Mesendoderm (in vitro differentiated cells): ENCODE results near the gene EVX1.

Experiments used
- DNase-seq: peaks from one replicate; pipeline ENCODE4 v3.0.0; 2013
- H2AK5ac ChIP-seq: 2 replicates; pipeline ENCODE4 v1.6.1; 2013; ENCODE audit warnings: low read length, inconsistent platforms
- H2BK120ac ChIP-seq: 2 replicates; pipeline ENCODE4 v1.6.1; 2013; ENCODE audit warnings: low read depth, mild to moderate bottlenecking, low read length, moderate library complexity, mixed read lengths
- H2BK15ac ChIP-seq: replicated peaks from 2 replicates; pipeline ENCODE4 v1.6.1; 2013; ENCODE audit warnings: low read depth, mild to moderate bottlenecking, moderate library complexity
- H2BK5ac ChIP-seq: 2 replicates; pipeline ENCODE4 v1.6.1; 2013; ENCODE audit warnings: low read length, inconsistent platforms
- H3K18ac ChIP-seq: 2 replicates; pipeline ENCODE4 v1.6.1; 2013; ENCODE audit warnings: mild to moderate bottlenecking, low read length, mixed read lengths
- H3K23ac ChIP-seq: one replicate; pipeline ENCODE4 v1.6.1; 2013; ENCODE audit warnings: low read length
- H3K27ac ChIP-seq: 2 replicates; pipeline ENCODE4 v1.5.1; 2013; ENCODE audit warnings: low read depth, mild to moderate bottlenecking, inconsistent platforms, low read length, moderate library complexity
- H3K27me3 ChIP-seq: 2 replicates; pipeline ENCODE4 v1.6.1; 2013; ENCODE audit warnings: low read length, control low read depth, mild to moderate bottlenecking, inconsistent platforms; ENCODE audit not compliant: insufficient read depth, poor library complexity
- H3K36me3 ChIP-seq: 2 replicates; pipeline ENCODE4 v1.6.1; 2013; ENCODE audit warnings: low read length, inconsistent platforms; ENCODE audit not compliant: control insufficient read depth, insufficient read depth
- H3K4ac ChIP-seq: one replicate; pipeline ENCODE4 v1.6.1; 2013; ENCODE audit warnings: low read depth, mild to moderate bottlenecking, low read length, moderate library complexity
- H3K4me1 ChIP-seq: 2 replicates; pipeline ENCODE4 v1.6.1; 2013; ENCODE audit warnings: low read depth, low read length, inconsistent platforms; ENCODE audit not compliant: control insufficient read depth
- H3K4me2 ChIP-seq: 2 replicates; pipeline ENCODE4 v1.6.1; 2013; ENCODE audit warnings: low read length
- H3K4me3 ChIP-seq: 2 replicates; pipeline ENCODE4 v1.5.1; 2013; ENCODE audit warnings: mild to moderate bottlenecking, low read length
- H3K56ac ChIP-seq: one replicate; pipeline ENCODE4 v1.6.1; 2013; ENCODE audit warnings: low read length
- H3K79me1 ChIP-seq: 2 replicates; pipeline ENCODE4 v1.6.1; 2013; ENCODE audit warnings: low read length, inconsistent platforms
- H3K79me2 ChIP-seq: 2 replicates; pipeline ENCODE4 v1.6.1; 2013; ENCODE audit warnings: mild to moderate bottlenecking, low read length; ENCODE audit not compliant: control insufficient read depth, insufficient read depth
- H3K9ac ChIP-seq: 2 replicates; pipeline ENCODE4 v1.6.1; 2013; ENCODE audit warnings: low read length, inconsistent platforms
- H4K5ac ChIP-seq: one replicate; pipeline ENCODE4 v1.6.1; 2013; ENCODE audit warnings: low read length
- H4K8ac ChIP-seq: one replicate; pipeline ENCODE4 v1.6.1; 2013; ENCODE audit warnings: low read depth, mild to moderate bottlenecking, control low read depth, low read length, moderate library complexity
- WGBS: extraction: QIAGEN DNeasy Blood & Tissue Kit; methylation state at CpG from one replicate; pipeline ENCODE4 v1.1.7; 2013; ENCODE audit warnings: low lambda C conversion rate, missing lambda C conversion rate; ENCODE audit not compliant: insufficient coverage; ENCODE audit errors: extremely low coverage; 5-methylcytosine and 5-hydroxymethylcytosine counted together

Gene EVX1

GRCh38 chr7:27249724-27250556 lies 7.3 kb downstream of the EVX1 start:
- no peak overlapping the region for H2BK5ac ChIP-seq
- WGBS: no CpG with 5 or more reads among the region's 19 CpGs
- H3K4me2 ChIP-seq: peak overlapping the region; percentile 2
- no peak overlapping the region for H3K4ac ChIP-seq
- no peak overlapping the region for H4K5ac ChIP-seq
- DNase-seq: peak; percentile 45
- peaks cover 23% of the 10 kb centered on the region for H3K27me3 ChIP-seq
- peaks cover under 1% of the 10 kb centered on the region for H3K79me1 ChIP-seq
- peak overlapping the region; percentile 8 for H2AK5ac ChIP-seq
- no peak overlapping the region for H2BK120ac ChIP-seq
- H4K8ac ChIP-seq: no peak overlapping the region
- peak overlapping the region; percentile 48 for H3K23ac ChIP-seq
- no peak overlapping the region for H3K27ac ChIP-seq
- H3K56ac ChIP-seq: peak overlapping the region; percentile 59
- no peaks in the 10 kb centered on the region for H3K36me3 ChIP-seq
- H3K18ac ChIP-seq: no peak overlapping the region
- no peak overlapping the region for H3K4me3 ChIP-seq
- no peak overlapping the region for H2BK15ac ChIP-seq
- H3K9ac ChIP-seq: peak overlapping the region; percentile 28
- H3K79me2 ChIP-seq: peaks cover 7% of the 10 kb centered on the region
- peaks cover 13% of the 10 kb centered on the region for H3K4me1 ChIP-seq

- H3K4me3 ChIP-seq: no peak overlapping the region
- no peak overlapping the region for H2BK5ac ChIP-seq
- peaks cover 23% of the 10 kb centered on the region for H3K27me3 ChIP-seq
- H2AK5ac ChIP-seq: no peak overlapping the region
- H3K79me2 ChIP-seq: no peaks in the 10 kb centered on the region
- no peak overlapping the region for H4K8ac ChIP-seq
- no peak overlapping the region for H2BK15ac ChIP-seq
- H3K36me3 ChIP-seq: no peaks in the 10 kb centered on the region
- DNase-seq: no peak
- no peak overlapping the region for H3K4me2 ChIP-seq
- H4K5ac ChIP-seq: no peak overlapping the region
- no peak overlapping the region for H3K4ac ChIP-seq
- no peak overlapping the region for H3K27ac ChIP-seq
- no peak overlapping the region for H2BK120ac ChIP-seq
- no peak overlapping the region for H3K56ac ChIP-seq
- H3K79me1 ChIP-seq: no peaks in the 10 kb centered on the region
- no peak overlapping the region for H3K9ac ChIP-seq
- no peak overlapping the region for H3K18ac ChIP-seq
- peak overlapping the region; percentile 7 for H3K23ac ChIP-seq
- peaks cover 13% of the 10 kb centered on the region for H3K4me1 ChIP-seq
- no CpG with 5 or more reads among the region's 6 CpGs for WGBS
Observed at GRCh38 chr7:27250557-27251070, 8.0 kb downstream of the EVX1 start.

GRCh38 chr7:27251136-27251651 lies 8.6 kb downstream of the EVX1 start:
- H3K4me2 ChIP-seq: peak overlapping the region; percentile 47
- H3K18ac ChIP-seq: peak overlapping the region; percentile 5
- no peak overlapping the region for H3K4ac ChIP-seq
- no peak overlapping the region for H3K23ac ChIP-seq
- peak overlapping the region; percentile 87 for H3K56ac ChIP-seq
- no peak overlapping the region for H4K5ac ChIP-seq
- no peaks in the 10 kb centered on the region for H3K79me1 ChIP-seq
- H4K8ac ChIP-seq: no peak overlapping the region
- no peaks in the 10 kb centered on the region for H3K79me2 ChIP-seq
- no peak overlapping the region for H2AK5ac ChIP-seq
- H3K4me1 ChIP-seq: peaks cover 13% of the 10 kb centered on the region
- H2BK120ac ChIP-seq: peak overlapping the region; percentile 1
- H3K4me3 ChIP-seq: no peak overlapping the region
- DNase-seq: peak; percentile 36
- no CpG with 5 or more reads among the region's 29 CpGs for WGBS
- peak overlapping the region; percentile 69 for H3K9ac ChIP-seq
- peak overlapping the region; percentile 15 for H2BK15ac ChIP-seq
- H2BK5ac ChIP-seq: no peak overlapping the region
- no peak overlapping the region for H3K27ac ChIP-seq
- H3K27me3 ChIP-seq: peaks cover 23% of the 10 kb centered on the region
- H3K36me3 ChIP-seq: no peaks in the 10 kb centered on the region

GRCh38 chr7:27251652-27252590 lies 9.3 kb downstream of the EVX1 start:
- Histone ChIP-seq H3K27me3 (peaks cover 23% of the 10 kb centered on the region), H3K9ac (peak overlapping the region; percentile 69), H3K4me2 (peak overlapping the region; percentile 47), H3K79me2 (no peaks in the 10 kb centered on the region), H4K8ac (no peak overlapping the region), H3K27ac (no peak overlapping the region), H3K18ac (peak overlapping the region; percentile 5), H3K36me3 (no peaks in the 10 kb centered on the region), H2BK15ac (no peak overlapping the region), H3K4ac (no peak overlapping the region), H3K56ac (peak overlapping the region; percentile 87), H2AK5ac (no peak overlapping the region), H2BK120ac (peak overlapping the region; percentile 1), H3K4me3 (no peak overlapping the region), H3K23ac (no peak overlapping the region), H2BK5ac (no peak overlapping the region), H3K4me1 (peaks cover 11% of the 10 kb centered on the region), H4K5ac (no peak overlapping the region), H3K79me1 (no peaks in the 10 kb centered on the region)
- WGBS: no CpG with 5 or more reads among the region's 72 CpGs
- DNase-seq: peak; percentile 67

GRCh38 chr7:27254625-27255024 lies 12.0 kb downstream of the EVX1 start:
- H3K18ac ChIP-seq: no peak overlapping the region
- H3K4me1 ChIP-seq: peaks cover 12% of the 10 kb centered on the region
- no peak overlapping the region for H3K9ac ChIP-seq
- no peak for DNase-seq
- no peak overlapping the region for H3K56ac ChIP-seq
- peaks cover 23% of the 10 kb centered on the region for H3K27me3 ChIP-seq
- H3K27ac ChIP-seq: no peak overlapping the region
- no peak overlapping the region for H4K5ac ChIP-seq
- H2BK120ac ChIP-seq: no peak overlapping the region
- H3K79me2 ChIP-seq: no peaks in the 10 kb centered on the region
- no peak overlapping the region for H2BK15ac ChIP-seq
- no peaks in the 10 kb centered on the region for H3K36me3 ChIP-seq
- H2AK5ac ChIP-seq: no peak overlapping the region
- H3K23ac ChIP-seq: no peak overlapping the region
- no peak overlapping the region for H3K4ac ChIP-seq
- H4K8ac ChIP-seq: no peak overlapping the region
- H3K4me3 ChIP-seq: no peak overlapping the region
- no peak overlapping the region for H3K4me2 ChIP-seq
- H2BK5ac ChIP-seq: no peak overlapping the region
- H3K79me1 ChIP-seq: no peaks in the 10 kb centered on the region
- no CpG with 5 or more reads among the region's 1 CpG for WGBS
